ENCODE results near the gene PCDH17. TPM values are rescaled to one million over a fixed set of nuclear protein-coding genes. Genes with fewer than 3 reads are reported as not detected.

Gene PCDH17
- total and polyA plus RNA-seq, 10 of the 15 experiments (the other 5 are each of a cell fraction or from before 2014, with no cell fraction given), result under 0.01 to 0.58 (median 0.07) TPM; not detected in 6

DNA sequence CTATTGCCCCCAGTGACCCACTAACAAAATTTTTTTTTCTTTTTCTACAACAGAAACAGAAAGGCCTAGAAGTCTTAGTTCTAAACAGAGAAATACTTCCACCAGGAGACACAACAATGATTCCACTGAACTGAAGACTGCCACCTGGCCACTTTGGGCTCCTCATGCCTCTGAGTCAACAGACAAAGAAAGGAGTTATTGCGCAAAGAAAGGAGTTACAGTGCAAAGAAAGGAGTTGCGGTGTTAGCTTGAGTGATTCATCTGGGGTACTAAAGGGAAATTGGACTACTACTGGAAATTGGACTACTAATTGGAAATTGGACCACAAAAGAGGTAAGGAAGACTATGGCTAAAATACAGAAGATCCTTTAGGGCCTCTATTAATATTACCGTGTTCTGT is 116.6 kb downstream of the PCDH17 start:
- no TSS peak for BruUV-seq (replicated peaks)
- H3K9me3 ChIP-seq (replicated peaks; ENCODE audit: control insufficient read depth, insufficient read depth, low read length), result no peaks in the 10 kb centered on the region
- ATAC-seq (no peak), FAIRE-seq (no peak), DNase-seq (ENCODE audit: low read depth, low spot score) (no peak)
- intact Hi-C loops (cut with micrococcal nuclease; ENCODE audit: unreplicated experiment) (no loop called here), in situ Hi-C loops (cut with MboI) (no loop called here)
- H3K4me3 ChIP-seq, result no peak overlapping the region
- no peak overlapping the region for H3K27ac ChIP-seq (ENCODE audit: control insufficient read depth, insufficient read depth)
- H3K36me3 ChIP-seq (ENCODE audit: control insufficient read depth in 2 of 2, insufficient read depth in 2 of 2, low read length in 1 of 2), result no peaks in the 10 kb centered on the region
- no peaks in the 10 kb centered on the region for H3K27me3 ChIP-seq (replicated peaks in 1 of 2; ENCODE audit: control insufficient read depth in 2 of 2, insufficient read depth in 2 of 2, low read length in 1 of 2)
- H3K9ac ChIP-seq (ENCODE audit: control insufficient read depth, insufficient read depth, low read length), result no peak overlapping the region
- CTCF ChIA-PET, result no interaction called here
- POLR2A ChIA-PET, result no interaction called here
- H2AFZ ChIP-seq (ENCODE audit: control insufficient read depth, low read depth, low read length), result no peak overlapping the region
- TF ChIP-seq ASH2L (IDR thresholded peaks at IDR 0.05; ENCODE audit: borderline replicate concordance, low read depth), result no peak
- TF ChIP-seq ZNF384 (IDR thresholded peaks at IDR 0.05; ENCODE audit: borderline replicate concordance, low read depth, low read length), result no peak
- TF ChIP-seq POLR2A (IDR thresholded peaks at IDR 0.05; ENCODE audit: low read depth, low read length), result no peak
- no peak for TF ChIP-seq CUX1 (IDR thresholded peaks at IDR 0.05; ENCODE audit: insufficient replicate concordance, low read depth, low read length)
- TF ChIP-seq ETV6 (conservative IDR thresholded peaks at IDR 0.05 in 1 of 2, IDR thresholded peaks at IDR 0.05 in 1 of 2; ENCODE audit: borderline replicate concordance in 1 of 2, low read depth in 1 of 2), result no peak
- TF ChIP-seq E2F4 (IDR thresholded peaks at IDR 0.05; ENCODE audit: low read depth, low read length), result no peak
- TF ChIP-seq ZNF24 (IDR thresholded peaks at IDR 0.05), result no peak
- no peak for TF ChIP-seq NFXL1 (IDR thresholded peaks at IDR 0.05; ENCODE audit: borderline replicate concordance)
- TF ChIP-seq CBFB (IDR thresholded peaks at IDR 0.05; ENCODE audit: low read depth), result no peak
- no peak for TF ChIP-seq SIN3A (IDR thresholded peaks at IDR 0.05; ENCODE audit: low read depth, low read length)
- TF ChIP-seq SMAD1 (IDR thresholded peaks at IDR 0.05; ENCODE audit: low read depth, partially characterized antibody), result no peak
- no peak for TF ChIP-seq ZSCAN29 (IDR thresholded peaks at IDR 0.05)
- TF ChIP-seq, protein P1, sequence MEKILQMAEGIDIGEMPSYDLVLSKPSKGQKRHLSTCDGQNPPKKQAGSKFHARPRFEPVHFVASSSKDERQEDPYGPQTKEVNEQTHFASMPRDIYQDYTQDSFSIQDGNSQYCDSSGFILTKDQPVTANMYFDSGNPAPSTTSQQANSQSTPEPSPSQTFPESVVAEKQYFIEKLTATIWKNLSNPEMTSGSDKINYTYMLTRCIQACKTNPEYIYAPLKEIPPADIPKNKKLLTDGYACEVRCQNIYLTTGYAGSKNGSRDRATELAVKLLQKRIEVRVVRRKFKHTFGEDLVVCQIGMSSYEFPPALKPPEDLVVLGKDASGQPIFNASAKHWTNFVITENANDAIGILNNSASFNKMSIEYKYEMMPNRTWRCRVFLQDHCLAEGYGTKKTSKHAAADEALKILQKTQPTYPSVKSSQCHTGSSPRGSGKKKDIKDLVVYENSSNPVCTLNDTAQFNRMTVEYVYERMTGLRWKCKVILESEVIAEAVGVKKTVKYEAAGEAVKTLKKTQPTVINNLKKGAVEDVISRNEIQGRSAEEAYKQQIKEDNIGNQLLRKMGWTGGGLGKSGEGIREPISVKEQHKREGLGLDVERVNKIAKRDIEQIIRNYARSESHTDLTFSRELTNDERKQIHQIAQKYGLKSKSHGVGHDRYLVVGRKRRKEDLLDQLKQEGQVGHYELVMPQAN (conservative IDR thresholded peaks at IDR 0.05), result no peak
- no peak for TF ChIP-seq RFX5 (IDR thresholded peaks at IDR 0.05; ENCODE audit: low read depth, low read length)
- H3K79me2 ChIP-seq (ENCODE audit: control insufficient read depth, insufficient read depth, low read length), result no peaks in the 10 kb centered on the region
- no peaks in the 10 kb centered on the region for H4K20me1 ChIP-seq (ENCODE audit: control insufficient read depth, insufficient read depth)
- H3K4me2 ChIP-seq (ENCODE audit: control insufficient read depth, insufficient read depth), result no peak overlapping the region
- SMC1A ChIA-PET (ENCODE audit: uncharacterized antibody, unreplicated experiment), result interaction anchor here (0.6 kb wide), 1 partner anchor 1276 kb away, joined by 3 read pairs; no protein-coding TSS in a partner anchor
- no peaks in the 10 kb centered on the region for H3K4me1 ChIP-seq (ENCODE audit: control insufficient read depth, insufficient read depth, low read length)
- 57% methylated on average over 3 of the region's 3 CpGs for WGBS (ENCODE audit: insufficient coverage, insufficient replicate concordance, low lambda C conversion rate, missing lambda C conversion rate)
- RAD21 ChIA-PET (ENCODE audit: unreplicated experiment), result no interaction called here

Measured in GM12878 (cell line).